Measurements from ENCODE around the gene TAF11L7.
"Not testable (repeated sequence)": the region's sequence is repeated elsewhere in the genome, so short reads cannot be mapped to it uniquely, and the experiment has no call there.

The TAF11L7 gene

GRCh38 chr5:17585658-17586057 is at the start of gene TAF11L7:
Gene TAF11L7, minus strand, starts transcription at chr5:17585758.
- DNase-seq (ENCODE audit: extremely low spot score, insufficient read length, low read depth); FAIRE-seq: not testable (repeated sequence)

DNA sequence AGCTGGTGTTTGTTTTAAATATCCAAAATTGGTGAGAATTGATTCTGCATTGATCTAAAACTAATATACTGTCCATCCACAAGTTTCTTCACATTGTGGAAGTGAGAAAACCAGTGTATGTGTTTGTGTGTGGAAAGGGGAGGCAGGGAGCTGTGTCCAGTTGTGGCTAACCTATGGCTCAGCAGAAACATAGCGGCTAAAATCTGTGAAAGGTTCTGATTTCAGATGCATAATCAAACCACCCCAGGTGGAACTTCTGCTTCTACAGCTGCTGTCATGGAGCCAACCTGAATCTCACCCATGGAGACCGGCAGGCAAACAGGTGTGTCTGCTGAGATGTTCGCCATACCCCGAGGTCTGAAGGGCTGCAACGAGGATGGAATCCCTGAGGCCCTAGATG is 48.6 kb upstream of the TAF11L7 start, which contains the start of gene TAF11L14:
TSS of gene TAF11L14 (plus strand) at position 301 of the 400 bp plus-strand sequence.
- DNase-seq (ENCODE audit: extremely low spot score, insufficient read length, low read depth) (no peak), FAIRE-seq (no peak)

- not testable (repeated sequence) for FAIRE-seq; DNase-seq (ENCODE audit: extremely low spot score, insufficient read length, low read depth)
Observed at GRCh38 chr5:17631788-17632187, 46.2 kb upstream of the TAF11L7 start, which contains the start of gene TAF11L13. Gene TAF11L13, plus strand, starts transcription at chr5:17632088.

DNA sequence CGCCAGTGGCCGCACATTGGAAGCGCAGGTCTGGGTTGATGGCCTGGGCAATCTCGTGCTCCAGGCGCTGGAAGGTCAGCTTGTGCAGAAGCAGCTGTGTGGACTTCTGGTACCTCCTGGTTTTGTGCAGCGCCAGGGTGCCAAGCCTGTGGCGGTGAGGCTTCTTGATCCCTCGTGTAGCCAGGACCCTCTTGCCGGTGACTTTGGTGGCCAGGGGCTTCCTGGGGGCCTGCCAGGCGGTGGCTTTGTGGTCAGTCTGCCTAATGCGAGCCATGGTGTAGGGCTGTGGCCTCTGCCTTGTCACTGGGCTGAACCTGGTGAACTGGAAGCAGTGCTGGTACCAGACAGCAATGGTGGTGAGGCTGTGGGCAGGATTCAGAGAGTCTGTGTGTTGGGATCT is 40.1 kb upstream of the TAF11L7 start:
- DNase-seq (ENCODE audit: extremely low spot score, insufficient read length, low read depth) (no peak), FAIRE-seq (no peak)

GRCh38 chr5:17620627-17621026 is 35.1 kb upstream of the TAF11L7 start:
- no peak for FAIRE-seq
- DNase-seq (ENCODE audit: extremely low spot score, insufficient read length, low read depth): no peak

GRCh38 chr5:17619354-17619753 is 33.8 kb upstream of the TAF11L7 start:
- FAIRE-seq (no peak), DNase-seq (ENCODE audit: extremely low spot score, insufficient read length, low read depth) (no peak)

DNA sequence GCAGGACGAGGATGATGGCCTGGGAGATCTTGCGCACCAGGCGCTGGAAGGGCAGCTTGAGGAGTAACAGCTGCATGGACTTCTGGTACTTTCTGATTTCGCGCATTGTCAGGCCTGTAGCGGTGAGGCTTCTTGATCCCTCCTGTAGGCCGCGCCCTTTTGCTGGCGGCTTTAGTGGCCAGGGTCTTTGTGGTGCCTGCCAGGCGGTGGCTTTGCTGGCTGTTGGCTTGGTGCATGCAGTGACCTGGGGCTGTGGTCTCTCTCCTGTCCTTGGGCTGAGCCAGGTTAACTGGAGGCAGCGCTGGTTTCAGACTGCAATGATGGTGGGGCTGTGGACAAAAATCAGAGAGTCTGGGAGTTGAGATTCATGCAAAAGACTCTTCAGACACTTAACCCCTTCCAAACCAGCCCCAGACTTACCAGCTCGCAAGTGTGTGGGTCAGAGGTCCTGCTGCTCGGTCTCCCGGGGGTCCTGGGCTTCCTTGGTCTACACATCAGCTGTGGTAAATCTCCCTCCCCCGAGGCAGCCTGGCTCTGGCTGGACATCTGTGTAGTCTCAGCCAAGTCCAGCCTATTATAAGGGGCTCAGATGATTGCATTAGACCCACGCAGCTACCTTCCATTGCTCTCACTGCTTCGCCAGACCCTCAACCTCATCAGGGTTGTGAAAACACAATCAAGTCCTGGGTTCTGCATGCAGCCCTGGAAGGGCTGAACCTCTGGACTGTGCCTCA is 29.5 kb upstream of the TAF11L7 start:
- no peak for FAIRE-seq
- no peak for DNase-seq (ENCODE audit: extremely low spot score, insufficient read length, low read depth)

- not testable (repeated sequence) for FAIRE-seq; DNase-seq (ENCODE audit: extremely low spot score, insufficient read length, low read depth)
Observed at GRCh38 chr5:17610092-17610491, 24.5 kb upstream of the TAF11L7 start, which contains the start of gene TAF11L12. Gene TAF11L12, plus strand, starts transcription at chr5:17610392.

- not testable (repeated sequence) for FAIRE-seq
Observed at GRCh38 chr5:17607461-17607860, 21.9 kb upstream of the TAF11L7 start.

GRCh38 chr5:17604951-17605350 is 19.4 kb upstream of the TAF11L7 start:
- no peak for FAIRE-seq

More at GRCh38 chr5:17607461-17607860, 21.9 kb upstream of the TAF11L7 start:
- DNase-seq (ENCODE audit: extremely low spot score, insufficient read length, low read depth): not testable (repeated sequence)

DNA sequence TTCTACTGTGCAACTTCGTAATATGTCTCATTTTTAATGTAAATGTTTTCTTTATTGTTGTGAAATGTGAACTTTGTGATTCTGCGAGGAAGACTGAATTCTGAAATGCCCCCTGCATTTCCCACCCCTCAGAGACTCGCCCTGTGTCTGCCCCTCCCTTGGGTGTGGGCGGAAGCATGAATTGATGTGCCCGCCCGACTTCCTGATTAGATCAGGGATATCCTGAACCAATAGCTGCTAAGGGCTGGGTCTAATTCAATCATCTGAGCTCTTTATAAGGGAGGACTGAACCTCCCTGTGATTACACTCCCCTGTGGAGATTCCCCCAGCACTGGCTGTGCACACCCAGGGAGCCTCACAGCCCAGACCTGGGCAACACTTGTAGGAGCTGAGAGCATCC is 18.3 kb upstream of the TAF11L7 start, which contains the start of gene TAF11L11:
TSS of gene TAF11L11 (plus strand) at position 304 of the 400 bp plus-strand sequence.
- not testable (repeated sequence) for DNase-seq (ENCODE audit: extremely low spot score, insufficient read length, low read depth); FAIRE-seq

More at GRCh38 chr5:17604951-17605350, 19.4 kb upstream of the TAF11L7 start:
- no peak for DNase-seq (ENCODE audit: extremely low spot score, insufficient read length, low read depth)

DNA sequence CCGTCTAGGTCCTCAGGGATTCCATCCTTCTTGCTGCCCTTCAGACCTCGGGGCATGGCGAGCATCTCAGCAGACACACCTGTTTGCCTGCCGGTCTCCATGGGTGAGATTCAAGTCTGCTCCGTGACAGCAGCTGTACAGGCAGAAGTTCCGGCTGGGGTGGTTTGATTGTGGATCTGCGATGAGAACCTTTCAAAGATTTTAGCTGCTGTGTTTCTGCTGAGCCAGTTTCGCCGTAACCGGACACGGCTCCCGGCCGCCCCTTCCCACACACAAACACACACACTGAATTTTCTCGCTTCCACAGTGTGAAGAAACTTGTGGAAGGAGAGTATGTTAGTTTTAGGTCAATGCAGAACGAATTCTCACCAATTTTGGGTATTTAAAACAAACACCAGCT is 12.2 kb upstream of the TAF11L7 start, which contains the start of gene TAF11L10:
TSS of gene TAF11L10 (minus strand) at position 101 of the 400 bp plus-strand sequence.
- not testable (repeated sequence) for DNase-seq (ENCODE audit: extremely low spot score, insufficient read length, low read depth); FAIRE-seq

GRCh38 chr5:17594255-17594654 is 8.7 kb upstream of the TAF11L7 start, which contains the start of gene TAF11L9:
Gene TAF11L9, minus strand, starts transcription at chr5:17594394.
- not testable (repeated sequence) for FAIRE-seq; DNase-seq (ENCODE audit: extremely low spot score, insufficient read length, low read depth)

DNA sequence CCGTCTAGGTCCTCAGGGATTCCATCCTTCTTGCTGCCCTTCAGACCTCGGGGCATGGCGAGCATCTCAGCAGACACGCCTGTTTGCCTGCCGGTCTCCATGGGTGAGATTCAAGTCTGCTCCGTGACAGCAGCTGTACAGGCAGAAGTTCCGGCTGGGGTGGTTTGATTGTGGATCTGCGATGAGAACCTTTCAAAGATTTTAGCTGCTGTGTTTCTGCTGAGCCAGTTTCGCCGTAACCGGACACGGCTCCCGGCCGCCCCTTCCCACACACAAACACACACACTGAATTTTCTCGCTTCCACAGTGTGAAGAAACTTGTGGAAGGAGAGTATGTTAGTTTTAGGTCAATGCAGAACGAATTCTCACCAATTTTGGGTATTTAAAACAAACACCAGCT is 5.3 kb upstream of the TAF11L7 start, which contains the start of gene TAF11L8:
TSS of gene TAF11L8 (minus strand) at position 101 of the 400 bp plus-strand sequence.
- not testable (repeated sequence) for DNase-seq (ENCODE audit: extremely low spot score, insufficient read length, low read depth); FAIRE-seq
